GM11168 (cell line): ENCODE measurements around the gene SYNGR3.

Experiments
- in situ Hi-C: fragments of 300-500 bp; cut with MboI; formaldehyde crosslinking; loops from one replicate; pipeline ENCODE4 v1.12.0; 2022; ENCODE audit warnings: low sequenced_read_pairs; ENCODE audit not compliant: unreplicated experiment

The SYNGR3 gene

GRCh38 chr16:1989209-1990100 is at the start of gene SYNGR3:
SYNGR3 (plus strand) TSS chr16:1989970; CDS start chr16:1990103, 133 bp downstream.
- in situ Hi-C loops: no loop called here

GRCh38 chr16:1940273-1941161 is 49.3 kb upstream of the SYNGR3 start:
- in situ Hi-C loops: no loop called here

- in situ Hi-C loops: no loop called here
Observed at GRCh38 chr16:1941162-1942046, 48.4 kb upstream of the SYNGR3 start.

- in situ Hi-C loops: no loop called here
Observed at GRCh38 chr16:1942047-1942809, 47.5 kb upstream of the SYNGR3 start.

- in situ Hi-C loops: no loop called here
Observed at GRCh38 chr16:1942810-1943726, 46.7 kb upstream of the SYNGR3 start, which contains the start of gene MSRB1. MSRB1 (minus strand) TSS chr16:1943199; CDS start chr16:1943156, 43 bp downstream.

GRCh38 chr16:1944612-1945199 is 45.1 kb upstream of the SYNGR3 start:
- in situ Hi-C loops: no loop called here

- in situ Hi-C loops: no loop called here
Observed at GRCh38 chr16:1945559-1946391, 44.0 kb upstream of the SYNGR3 start.

- in situ Hi-C loops: no loop called here
Observed at GRCh38 chr16:1946495-1947368, 43.0 kb upstream of the SYNGR3 start.

- in situ Hi-C loops: no loop called here
Observed at GRCh38 chr16:1947369-1947670, 42.5 kb upstream of the SYNGR3 start.

GRCh38 chr16:1949507-1949906 is 40.3 kb upstream of the SYNGR3 start:
- in situ Hi-C loops: no loop called here

- in situ Hi-C loops: loop anchor here (10.0 kb wide), 1 partner anchor 1605 kb away; no protein-coding TSS in a partner anchor
Observed at GRCh38 chr16:1950047-1950446, 39.7 kb upstream of the SYNGR3 start.

GRCh38 chr16:1950559-1950958 is 39.2 kb upstream of the SYNGR3 start:
- in situ Hi-C loops: loop anchor here (10.0 kb wide), 1 partner anchor 1606 kb away; no protein-coding TSS in a partner anchor

GRCh38 chr16:1953734-1954133 is 36.0 kb upstream of the SYNGR3 start:
- in situ Hi-C loops: loop anchor here (10.0 kb wide), 1 partner anchor 1609 kb away; no protein-coding TSS in a partner anchor

- in situ Hi-C loops: loop anchor here (10.0 kb wide), 1 partner anchor 1613 kb away; no protein-coding TSS in a partner anchor
Observed at GRCh38 chr16:1957434-1958142, 32.2 kb upstream of the SYNGR3 start.

GRCh38 chr16:1958143-1958491 is 31.7 kb upstream of the SYNGR3 start:
- in situ Hi-C loops: loop anchor here (10.0 kb wide), 1 partner anchor 1613 kb away; no protein-coding TSS in a partner anchor
